Brain microvascular endothelial cell (primary cell): Measurements from ENCODE around the gene FSHR.

Experiments
- DNase-seq: peaks from one replicate; pipeline ENCODE4 v3.0.0-alpha.2; 2020
- H3K27ac ChIP-seq: fragments of 250-450 bp; sonication (Bioruptor Pico); 2 replicates; pipeline ENCODE4 v1.5.1; 2020; ENCODE audit warnings: mild to moderate bottlenecking, moderate library complexity
- H3K27me3 ChIP-seq: fragments of 250-450 bp; sonication (Bioruptor Pico); replicated peaks from 2 replicates; pipeline ENCODE4 v1.5.1; 2020; ENCODE audit warnings: mild to moderate bottlenecking
- H3K36me3 ChIP-seq: fragments of 250-450 bp; sonication (Bioruptor Pico); replicated peaks from 2 replicates; pipeline ENCODE4 v1.5.1; 2020; ENCODE audit warnings: mild to moderate bottlenecking
- H3K4me3 ChIP-seq: 2 replicates; pipeline ENCODE4 v1.5.1; 2011; ENCODE audit warnings: low read depth, mild to moderate bottlenecking, control low read depth, low read length, moderate library complexity
- CTCF ChIP-seq: IDR thresholded peaks from 2 replicates; pipeline ENCODE4 v1.5.1; 2011; ENCODE audit warnings: low read depth, mild to moderate bottlenecking, moderate library complexity, low read length, control low read depth, inconsistent platforms; ENCODE audit errors: missing control alignments
- in situ Hi-C: cut with HindIII; loops from 2 replicates; pipeline ENCODE4 v1.10.0; 2017; ENCODE audit warnings: low sequenced_read_pairs, low pct_ligation_motif_present

The FSHR gene

GRCh38 chr2:48961009-48961408, 193.3 kb downstream of the FSHR start:
- Histone ChIP-seq H3K27me3 (no peaks in the 10 kb centered on the region), H3K27ac (no peak overlapping the region), H3K36me3 (no peaks in the 10 kb centered on the region), H3K4me3 (no peak overlapping the region)
- no peak for TF ChIP-seq CTCF
- in situ Hi-C loops: no loop called here
- DNase-seq: no peak

- in situ Hi-C loops: no loop called here
- no peak for DNase-seq
- no peak for TF ChIP-seq CTCF
- no peak overlapping the region for H3K27ac ChIP-seq
- H3K36me3 ChIP-seq: no peaks in the 10 kb centered on the region
- no peak overlapping the region for H3K4me3 ChIP-seq
- no peaks in the 10 kb centered on the region for H3K27me3 ChIP-seq
These were observed 199.4 kb downstream of the FSHR start for GRCh38 chr2:48954935-48955334.

- Histone ChIP-seq H3K27me3 (no peaks in the 10 kb centered on the region), H3K36me3 (no peaks in the 10 kb centered on the region), H3K27ac (no peak overlapping the region), H3K4me3 (no peak overlapping the region)
- in situ Hi-C loops: no loop called here
- no peak for TF ChIP-seq CTCF
- DNase-seq: no peak
These were observed 200.0 kb downstream of the FSHR start for GRCh38 chr2:48954311-48954710.

- no peak for TF ChIP-seq CTCF
- H3K27me3 ChIP-seq: no peaks in the 10 kb centered on the region
- no peak overlapping the region for H3K27ac ChIP-seq
- in situ Hi-C loops: no loop called here
- H3K4me3 ChIP-seq: no peak overlapping the region
- no peak for DNase-seq
- H3K36me3 ChIP-seq: no peaks in the 10 kb centered on the region
These were observed 201.7 kb downstream of the FSHR start for GRCh38 chr2:48952614-48953013.

GRCh38 chr2:48952143-48952542, 202.2 kb downstream of the FSHR start:
- Histone ChIP-seq H3K27ac (no peak overlapping the region), H3K36me3 (no peaks in the 10 kb centered on the region), H3K4me3 (no peak overlapping the region), H3K27me3 (no peaks in the 10 kb centered on the region)
- TF ChIP-seq CTCF: no peak
- no peak for DNase-seq
- in situ Hi-C loops: no loop called here

- no peak for DNase-seq
These were observed 205.8 kb downstream of the FSHR start for GRCh38 chr2:48948400-48949125.

More at GRCh38 chr2:48948400-48949125, 205.8 kb downstream of the FSHR start:
- no peaks in the 10 kb centered on the region for H3K36me3 ChIP-seq
- H3K27ac ChIP-seq: no peak overlapping the region
- H3K4me3 ChIP-seq: no peak overlapping the region
- in situ Hi-C loops: no loop called here
- TF ChIP-seq CTCF: no peak
- no peaks in the 10 kb centered on the region for H3K27me3 ChIP-seq
